GM21529 (cell line): ENCODE measurements around the gene CTRB1.
"Not testable (repeated sequence)": the region's sequence is repeated elsewhere in the genome, so short reads cannot be mapped to it uniquely, and the experiment has no call there.

Experiments used
- ATAC-seq: cut with Tn5 transposase; IDR thresholded peaks from one replicate; pipeline ENCODE4 v1.9.1; 2021; ENCODE audit not compliant: unreplicated experiment

Gene CTRB1

DNA sequence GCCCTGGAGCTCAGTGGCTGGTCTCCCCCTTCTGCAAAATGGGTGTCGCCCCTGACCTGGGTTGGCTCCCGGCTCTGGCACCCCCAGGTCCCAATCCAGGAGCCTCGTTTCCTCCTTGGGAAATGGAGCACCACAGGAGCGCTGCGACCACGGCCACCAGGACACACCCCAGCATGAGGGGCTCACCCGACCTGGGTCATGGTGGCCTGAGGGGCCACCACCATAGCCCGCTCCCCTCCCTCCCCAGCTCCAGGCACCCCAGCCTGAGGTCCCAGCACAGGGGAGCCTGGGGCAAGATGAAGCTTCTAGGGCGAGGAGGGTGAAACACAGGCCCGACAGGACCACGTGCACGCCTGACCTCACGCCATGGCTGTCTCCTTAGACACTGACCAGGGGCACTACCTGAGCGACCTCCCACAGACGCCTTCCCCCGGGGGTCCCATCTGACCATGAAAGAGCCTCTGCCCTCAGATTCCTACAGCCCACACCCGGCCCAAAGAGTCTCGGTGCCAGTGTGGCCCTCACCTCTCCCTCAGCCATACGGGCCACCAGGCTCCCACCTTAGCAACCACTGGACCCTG lies 20.8 kb downstream of the CTRB1 start:
- no peak for ATAC-seq

DNA sequence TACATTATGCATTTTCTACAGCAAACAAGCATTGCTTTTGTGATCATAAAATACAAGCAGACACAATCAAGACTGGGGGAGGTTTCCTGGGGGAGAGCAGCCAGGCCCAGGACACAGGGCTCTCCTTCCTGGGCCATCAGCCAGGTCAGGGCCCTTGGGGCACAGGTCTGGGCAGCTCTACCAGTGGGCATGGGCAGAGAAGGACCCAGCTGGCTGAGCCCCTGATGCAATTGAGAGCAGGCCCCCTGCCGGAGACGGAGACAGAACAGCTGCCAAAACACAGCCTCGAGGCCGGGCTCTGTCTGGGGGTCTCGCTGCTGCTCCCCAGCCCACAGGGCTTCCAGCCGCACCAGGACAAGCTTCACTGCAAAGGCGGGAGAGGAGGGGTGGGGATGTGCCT lies 21.8 kb downstream of the CTRB1 start:
- not testable (repeated sequence) for ATAC-seq

DNA sequence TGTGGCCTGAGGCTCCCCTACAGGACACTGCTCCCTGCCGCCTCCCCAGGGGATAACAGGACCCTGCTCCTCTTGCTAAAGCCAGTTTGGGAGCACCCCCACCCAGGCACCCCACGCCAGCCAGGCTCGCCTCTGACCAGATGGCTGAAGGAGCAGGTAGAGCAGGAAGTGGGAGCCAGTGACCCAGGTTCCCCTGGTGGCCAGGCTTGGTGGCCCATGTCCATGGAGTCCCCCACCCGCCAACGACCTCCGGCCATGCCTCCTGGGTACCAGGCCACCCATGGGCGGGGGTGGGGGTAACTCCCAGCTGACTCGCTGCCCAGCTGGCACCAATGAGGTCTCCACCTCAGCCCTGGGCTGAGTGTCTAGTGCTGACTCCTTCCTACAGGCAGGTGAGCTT lies 22.6 kb downstream of the CTRB1 start:
- no peak for ATAC-seq

DNA sequence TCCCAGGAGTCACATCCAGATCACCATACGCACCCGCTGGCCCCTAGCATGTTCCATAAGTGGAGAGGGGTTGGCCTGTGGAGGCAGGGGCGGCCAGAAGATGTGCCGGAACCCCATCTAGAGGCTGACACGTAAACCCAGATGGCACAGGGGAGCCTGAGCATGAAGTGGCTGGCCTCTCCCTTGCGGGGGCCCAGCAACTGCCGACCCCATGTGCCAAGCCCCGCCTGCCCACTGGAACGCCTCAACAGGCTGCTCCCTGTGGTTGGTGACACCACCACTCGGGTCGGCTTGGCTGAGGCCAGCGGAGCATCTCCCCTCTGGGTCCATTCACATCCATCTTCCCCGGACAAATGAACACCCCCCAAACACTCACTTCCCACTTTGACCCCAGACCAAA lies 23.2 kb downstream of the CTRB1 start:
- ATAC-seq = no peak

DNA sequence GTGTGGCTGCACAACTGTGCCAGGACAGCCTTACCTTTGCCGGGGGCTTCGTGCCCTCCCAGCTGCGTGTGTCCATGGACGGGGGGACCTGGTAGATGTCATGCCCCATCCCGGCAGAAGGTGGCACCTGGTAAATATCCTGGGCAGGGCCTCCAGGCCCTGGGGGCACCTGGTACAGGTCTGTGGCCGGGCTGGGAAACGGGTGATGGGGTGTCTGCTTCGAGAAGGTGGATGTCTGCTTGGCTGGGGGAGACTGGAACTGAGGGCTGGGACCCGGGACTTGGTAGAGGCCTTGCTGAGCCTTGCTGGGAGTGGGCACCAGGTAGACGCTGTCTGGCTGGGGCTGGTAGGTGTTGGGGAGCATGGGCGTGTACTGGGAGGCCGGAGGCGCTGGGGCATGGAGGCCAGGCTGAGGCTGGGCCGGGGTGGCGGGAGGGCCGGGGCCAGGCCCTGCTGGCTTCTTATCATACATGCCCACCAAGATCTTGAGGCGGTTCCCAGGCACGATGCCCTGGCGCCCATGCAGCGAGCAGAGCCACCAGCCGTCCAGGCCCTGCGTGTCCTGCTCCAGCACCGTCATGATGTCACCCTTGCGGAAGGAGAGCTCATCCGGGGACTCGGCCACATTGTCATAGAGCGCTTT lies 23.8 kb downstream of the CTRB1 start:
- ATAC-seq = not testable (repeated sequence)

DNA sequence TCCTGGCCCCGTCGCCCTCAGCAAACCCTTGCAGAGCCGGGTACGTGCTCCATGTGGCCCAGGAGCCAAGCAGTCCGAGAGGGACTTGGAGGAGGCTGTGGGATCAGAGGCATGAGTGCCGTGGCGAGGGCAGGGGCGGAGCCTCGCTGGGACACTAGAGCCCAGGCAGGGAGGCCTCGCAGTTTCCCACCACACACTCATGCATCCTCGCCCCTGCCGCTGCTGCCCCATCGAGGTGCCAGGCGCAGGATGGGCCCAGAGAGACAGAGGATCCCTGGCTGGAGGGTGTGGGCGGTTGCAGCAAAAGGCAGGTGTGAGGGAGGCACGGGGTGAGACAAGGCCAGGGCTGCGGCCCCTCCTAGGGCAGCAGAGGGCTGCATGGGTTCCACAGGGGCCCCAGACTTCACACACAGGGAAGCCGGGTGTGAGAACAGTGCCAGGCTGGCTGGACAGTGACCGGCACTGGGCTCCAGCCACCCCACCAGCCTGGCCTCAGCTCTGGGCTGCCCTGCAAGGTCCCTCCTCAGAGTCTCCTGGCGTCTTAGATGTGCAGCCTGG lies 25.0 kb downstream of the CTRB1 start:
- no peak for ATAC-seq

DNA sequence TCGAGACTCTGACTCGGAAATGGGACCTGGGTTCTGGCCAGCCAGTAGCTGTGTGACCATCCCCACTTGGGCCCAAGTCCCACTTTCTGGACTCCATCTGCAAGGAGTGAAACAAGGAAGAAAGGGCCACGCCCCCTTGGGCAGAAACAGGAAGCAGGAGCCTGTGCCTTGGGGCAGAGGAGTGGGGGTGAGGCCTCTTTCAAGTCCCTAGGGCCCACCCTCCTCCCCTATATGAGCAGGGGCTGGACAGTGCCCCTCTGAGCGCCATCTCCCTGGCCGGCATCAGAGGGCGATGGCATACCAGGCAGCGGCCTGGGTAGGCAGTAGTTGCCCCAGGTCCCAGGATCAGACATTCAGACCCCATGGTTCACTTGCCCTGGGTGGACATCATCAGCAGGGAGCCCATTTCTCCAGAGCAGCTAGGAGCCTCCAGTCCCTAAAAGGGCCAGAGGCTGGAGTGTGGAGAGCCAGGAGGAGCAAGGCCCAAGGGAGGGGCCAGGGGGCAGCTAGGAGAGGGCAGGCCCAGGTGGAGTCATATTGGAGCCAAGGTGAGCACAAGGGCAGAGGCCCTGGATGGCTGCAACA lies 25.5 kb downstream of the CTRB1 start:
- no peak for ATAC-seq

DNA sequence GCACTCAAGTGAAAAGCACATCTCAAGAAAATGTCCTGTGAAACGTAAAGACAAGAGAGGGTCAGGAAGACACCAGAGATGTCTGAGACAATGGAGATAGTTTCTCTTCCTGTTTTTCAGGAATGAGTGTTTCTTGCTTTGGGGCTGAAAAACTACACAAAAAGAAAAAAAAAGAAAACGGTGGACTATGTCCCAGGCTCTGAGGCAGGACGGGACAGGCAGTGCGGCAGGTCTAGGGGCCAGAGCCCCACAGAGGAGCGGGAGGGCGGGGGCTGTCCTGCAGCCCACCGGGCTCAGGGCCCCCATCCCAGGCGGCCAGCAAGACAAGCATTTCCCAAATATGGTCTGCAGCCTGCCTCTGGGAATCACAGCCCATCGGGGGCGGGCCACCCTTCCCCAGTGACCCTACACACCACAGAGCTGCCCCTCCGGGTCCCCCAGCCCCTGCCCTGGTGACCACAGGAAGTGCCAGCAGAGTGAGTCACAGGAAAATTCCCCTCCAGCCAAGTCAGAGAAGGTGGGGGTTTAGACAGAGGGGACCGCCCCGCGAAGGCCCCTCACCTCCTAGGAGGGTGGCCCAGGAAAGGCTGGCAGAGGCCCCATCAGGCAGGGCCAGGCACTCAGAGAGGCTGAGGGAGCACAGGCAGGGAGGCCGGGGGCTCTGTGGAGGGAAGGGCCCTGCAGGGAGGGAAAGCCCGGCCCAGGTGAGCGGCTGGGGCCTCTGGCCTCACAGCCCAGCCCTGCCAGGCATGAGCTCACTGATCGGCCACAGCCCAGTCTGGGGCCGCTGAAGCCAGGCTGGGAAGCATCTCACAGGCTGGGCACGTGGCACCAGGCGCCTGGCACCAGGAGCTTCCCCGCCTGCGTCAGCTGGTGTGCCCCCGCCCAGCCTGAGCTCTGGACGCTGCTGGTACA lies 26.3 kb downstream of the CTRB1 start:
- no peak for ATAC-seq

DNA sequence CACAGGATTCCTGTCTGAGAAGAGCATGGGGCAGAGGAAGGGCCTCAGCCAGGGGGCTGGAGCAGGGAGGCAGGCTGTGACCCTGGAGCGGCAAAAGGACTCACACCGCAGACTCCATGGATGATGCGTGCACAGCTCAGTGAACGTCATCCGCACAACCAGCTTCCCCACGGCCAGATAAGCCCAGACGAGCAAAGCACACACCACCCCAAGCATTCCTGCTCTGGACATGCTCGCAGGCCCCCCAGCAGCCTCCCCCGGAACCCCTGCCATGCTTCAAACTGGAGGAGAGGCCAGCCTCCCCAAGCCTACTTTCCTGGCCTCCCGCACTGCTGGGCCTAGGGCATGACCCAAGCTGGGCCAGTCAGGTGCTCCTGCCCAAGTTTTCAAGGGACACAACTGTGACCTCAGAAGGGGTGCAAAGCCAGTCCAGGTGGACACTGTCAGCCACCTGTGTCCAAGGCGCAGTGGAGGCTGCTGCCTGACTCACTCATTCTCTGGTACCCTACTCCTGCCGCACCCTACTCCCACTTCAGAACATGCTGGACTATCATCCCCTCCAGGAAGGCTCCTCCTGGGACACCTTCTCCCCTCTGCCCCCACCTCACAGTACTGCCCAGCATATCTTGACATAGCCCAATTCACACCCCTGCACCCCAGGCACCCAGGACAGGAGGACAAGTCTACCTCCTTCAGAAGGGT lies 27.9 kb downstream of the CTRB1 start:
- ATAC-seq = no peak

DNA sequence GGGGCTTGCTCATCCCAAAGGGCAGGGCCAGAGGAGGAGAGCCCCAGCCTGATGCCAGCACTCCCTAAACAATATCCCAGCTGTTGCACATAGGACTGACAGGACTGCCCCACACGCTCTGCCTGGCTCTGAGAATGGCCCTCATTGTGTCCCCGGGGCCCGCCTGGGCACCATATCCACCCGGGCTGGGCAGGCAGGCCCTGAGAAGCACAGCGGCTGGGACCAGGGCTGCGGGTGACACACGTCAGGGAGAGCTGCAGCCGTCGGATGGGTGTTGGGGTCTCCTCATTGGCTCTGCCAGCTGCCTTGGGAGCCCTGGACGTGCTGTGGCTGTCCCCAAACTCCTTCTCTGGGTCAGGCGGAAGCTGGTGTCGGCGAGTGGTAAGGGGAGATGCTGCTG lies 28.5 kb downstream of the CTRB1 start:
- no peak for ATAC-seq

DNA sequence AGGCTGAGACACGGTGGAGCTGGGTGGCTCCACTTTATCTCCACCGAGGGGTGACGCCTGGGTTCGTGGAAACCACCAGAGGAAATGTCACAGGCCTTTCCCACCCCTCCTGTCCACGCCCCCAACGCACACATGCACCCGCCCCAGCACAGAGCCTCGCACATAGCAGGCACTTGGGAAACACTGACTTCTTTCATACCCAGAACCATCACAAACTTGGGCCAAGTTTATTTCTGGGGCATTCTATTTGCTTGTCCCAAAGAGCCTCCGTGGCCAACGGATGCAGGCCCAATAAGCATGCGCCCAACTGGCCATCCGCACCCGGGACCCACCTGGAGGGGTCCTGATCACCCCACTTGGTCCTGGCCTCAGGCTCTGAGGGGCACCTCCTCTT lies 29.4 kb downstream of the CTRB1 start:
- ATAC-seq = no peak

DNA sequence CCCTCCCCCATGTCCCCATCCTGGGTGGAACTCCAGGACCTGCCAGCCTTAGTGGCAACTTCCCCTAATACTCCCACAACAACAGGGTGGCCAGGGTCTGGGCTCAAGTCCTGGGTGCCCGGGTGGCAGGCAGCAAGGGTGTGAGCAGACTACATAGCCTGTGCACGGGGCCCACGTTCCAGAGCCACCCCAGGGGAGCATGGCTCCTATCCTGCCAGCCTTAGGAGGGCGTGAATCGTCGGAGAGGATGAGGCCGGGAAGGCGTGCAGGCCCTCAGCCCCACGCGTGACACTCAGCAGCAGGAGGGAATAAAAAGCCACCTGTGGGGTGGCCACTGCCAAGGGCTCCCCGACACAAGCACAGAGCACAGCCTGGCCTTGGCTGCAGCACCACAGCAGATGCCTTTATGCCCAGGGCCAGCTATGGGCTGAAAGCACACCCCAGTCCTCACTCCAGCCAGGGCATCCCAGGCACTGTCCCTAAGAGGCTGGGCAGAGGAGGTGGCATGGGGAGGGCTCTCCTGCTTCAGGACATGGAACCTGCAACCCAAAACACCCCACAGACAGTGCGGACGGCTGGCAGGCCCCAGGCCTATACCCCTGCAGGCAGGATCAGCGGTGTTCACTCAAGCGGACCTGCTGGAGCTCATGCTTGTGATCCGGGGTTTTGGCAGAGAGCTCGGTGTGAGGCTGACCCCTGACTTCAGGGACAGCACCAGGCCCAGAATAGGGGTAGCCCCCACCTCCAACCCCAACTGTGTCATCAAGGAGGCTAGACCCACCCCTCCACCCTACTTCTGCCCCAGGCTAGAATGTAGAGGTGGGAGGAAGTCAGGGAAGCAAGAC lies 30.0 kb downstream of the CTRB1 start:
- no peak for ATAC-seq

DNA sequence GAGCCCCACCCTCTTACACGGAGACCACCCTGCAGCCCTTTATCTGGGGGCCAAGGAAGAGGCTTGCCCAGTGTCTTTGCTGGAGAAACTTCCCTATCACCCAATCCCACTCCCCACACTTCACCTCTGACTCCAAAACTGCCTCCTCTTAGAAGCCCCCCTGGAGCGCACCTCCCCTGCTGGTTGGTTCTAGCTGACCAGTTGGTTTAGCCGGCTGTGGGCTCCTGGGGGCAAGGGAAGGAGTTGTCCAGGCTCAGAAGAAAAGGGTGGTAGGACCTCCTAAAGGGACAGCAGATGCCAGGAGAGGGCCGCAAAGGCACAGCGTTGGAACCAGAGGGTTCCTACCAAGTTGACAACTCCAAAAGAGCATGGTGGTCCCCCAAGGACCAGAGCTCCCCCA lies 30.7 kb downstream of the CTRB1 start:
- ATAC-seq = no peak

DNA sequence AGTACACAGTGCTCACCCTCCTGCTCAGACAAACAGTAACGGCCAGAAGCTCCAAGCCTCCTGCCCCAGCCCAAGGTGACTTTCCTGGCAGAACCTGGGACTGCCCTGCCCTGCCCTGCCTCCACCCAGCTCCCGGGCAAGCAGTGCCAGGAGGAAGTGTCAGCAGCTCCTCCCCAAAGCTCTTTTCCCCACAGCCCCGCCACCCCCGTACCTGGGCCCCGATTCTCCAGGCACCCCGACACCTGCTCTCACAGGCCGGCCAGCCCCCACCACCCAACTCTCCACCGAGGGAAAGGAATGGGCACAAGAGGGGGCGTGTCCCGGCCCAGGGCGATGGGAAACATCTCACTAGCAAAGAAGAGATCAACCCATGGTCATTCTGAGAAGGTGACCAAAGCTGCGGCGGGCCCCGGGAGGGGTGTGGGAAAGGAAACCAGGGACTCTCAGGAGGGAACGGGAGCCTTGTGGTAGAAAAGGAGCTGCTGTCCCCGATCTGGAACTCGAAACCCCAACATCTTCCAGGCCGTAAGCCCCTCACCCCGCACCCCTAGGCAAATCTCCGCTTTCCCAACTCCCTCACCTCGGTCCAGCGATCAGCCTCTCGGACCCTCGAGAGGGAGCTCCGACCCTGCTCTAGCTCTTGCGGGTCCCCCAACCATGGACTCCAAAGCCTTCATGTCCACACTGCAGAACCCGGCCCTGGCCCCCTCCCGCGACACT lies 31.5 kb downstream of the CTRB1 start:
- no peak for ATAC-seq

DNA sequence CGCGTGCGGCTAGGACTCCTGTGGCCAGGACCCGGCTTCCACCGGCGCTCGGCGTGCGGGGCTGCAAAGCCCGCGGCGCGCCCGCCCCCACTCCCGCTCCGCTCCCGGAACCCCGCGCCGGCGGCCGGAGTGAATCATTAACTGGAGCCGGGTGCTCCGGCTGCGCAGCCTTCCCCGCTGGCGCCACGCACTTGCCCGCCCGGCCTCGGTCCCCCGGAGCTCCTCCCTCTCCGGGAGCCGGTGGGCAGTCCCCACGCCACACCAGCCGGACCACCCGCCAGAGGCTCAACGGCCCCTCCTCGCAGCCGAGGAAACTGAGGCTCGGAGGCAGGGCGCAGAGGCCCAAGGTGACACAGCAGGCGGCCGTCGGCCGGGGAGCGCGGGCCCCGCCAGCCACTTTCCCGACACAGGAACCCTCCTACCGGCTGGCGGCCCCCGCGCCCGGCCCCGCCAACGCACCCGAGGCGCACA lies 32.1 kb downstream of the CTRB1 start:
- peak; percentile 37 for ATAC-seq

DNA sequence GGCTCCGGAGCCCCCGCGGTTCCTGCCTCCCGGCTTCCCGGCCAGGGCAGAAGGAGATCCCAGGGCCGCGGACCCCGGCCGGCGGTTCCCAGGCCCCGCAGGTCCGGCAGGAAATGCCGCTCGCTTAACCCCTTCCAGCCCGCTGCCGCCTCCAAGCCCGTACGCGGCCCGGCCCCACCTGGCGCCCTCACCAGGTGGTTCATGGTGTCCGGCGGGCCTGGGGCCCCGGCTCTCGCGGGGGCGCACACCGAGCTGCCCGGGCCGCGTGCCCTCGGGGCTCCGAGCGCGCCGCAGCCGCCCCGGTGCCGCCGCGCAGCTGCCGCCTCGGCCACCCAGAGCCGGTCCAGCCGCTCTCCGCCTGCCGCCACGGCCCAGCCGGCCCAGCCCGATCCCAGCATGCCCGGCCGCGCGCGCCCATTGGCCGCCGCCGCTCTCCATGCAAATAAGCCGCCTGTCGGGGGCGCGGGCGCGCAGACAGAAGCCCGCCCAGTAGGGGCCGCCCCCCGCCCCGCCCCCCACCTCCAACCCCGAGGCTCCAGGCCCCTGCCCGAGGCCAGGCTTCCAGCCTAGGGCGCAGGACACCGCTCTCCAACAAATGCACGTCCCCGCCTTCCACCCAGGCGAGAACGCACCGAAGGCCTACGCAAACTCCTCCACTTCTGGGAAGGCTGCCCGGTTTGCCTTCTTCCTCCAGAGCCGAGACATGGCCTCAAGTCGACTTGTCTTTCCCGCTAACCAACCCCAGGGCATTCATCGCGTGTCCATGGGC lies 32.7 kb downstream of the CTRB1 start, which contains the start of gene BCAR1:
Gene BCAR1 (minus strand): TSS at position 345 of the 769 bp plus-strand sequence. CDS start 142 bp downstream, at position 203.
- ATAC-seq = peak; percentile 71

DNA sequence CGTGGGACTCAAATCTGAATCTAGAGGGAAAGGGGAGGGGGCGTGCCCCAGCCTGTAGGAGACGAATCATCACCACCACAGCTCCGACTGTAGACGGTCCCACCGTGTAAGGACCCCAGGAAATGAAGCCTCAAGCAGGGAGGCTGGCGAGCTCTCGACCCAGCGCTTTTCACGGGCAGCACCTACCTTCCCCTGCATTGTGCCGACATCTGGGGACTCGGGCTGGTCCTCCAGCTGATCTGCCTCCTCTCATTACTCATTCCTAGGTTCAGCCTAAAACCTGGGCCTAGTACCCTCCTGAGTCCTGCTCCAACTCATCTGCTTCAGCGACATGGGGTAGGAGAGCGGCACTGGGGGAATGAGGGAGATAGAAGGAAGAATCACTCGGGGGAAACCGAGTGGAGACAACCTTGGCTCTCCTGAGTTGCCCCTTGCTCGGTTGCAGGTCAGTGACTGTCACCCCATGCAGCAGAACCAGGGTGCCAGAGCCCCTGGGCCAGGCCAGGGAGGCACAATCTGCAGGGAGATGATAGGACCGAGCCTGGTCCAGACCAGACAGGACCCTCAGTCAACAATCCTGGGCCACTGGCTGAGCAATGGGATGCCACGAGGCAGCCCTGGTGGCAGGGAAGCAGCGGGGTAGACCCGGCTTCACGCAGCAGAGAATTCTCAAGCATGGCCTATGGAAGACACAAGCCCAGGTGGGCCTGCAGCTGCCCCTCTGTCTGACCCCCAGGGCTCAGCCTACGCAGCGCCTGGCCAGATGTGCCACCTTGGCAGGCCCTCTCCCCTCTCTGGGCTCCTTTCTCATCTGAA lies 33.5 kb downstream of the CTRB1 start:
- ATAC-seq = no peak
